Body of pancreas (tissue), 4 donors: Measurements from ENCODE around the gene ATAD3C. TPM values are rescaled to one million over a fixed set of nuclear protein-coding genes. Genes with fewer than 3 reads are reported as not detected.
"Not testable (repeated sequence)": the region's sequence is repeated elsewhere in the genome, so short reads cannot be mapped to it uniquely, and the experiment has no call there.

Source experiments
- ATAC-seq: fragments of 150-250 bp; one replicate; pipeline ENCODE4 v1.9.1; 2016
- DNase-seq, 4 donors: peaks; one replicate each; pipeline ENCODE4 v3.0.0-alpha.2; 2019
- H3K27ac ChIP-seq, 4 donors: fragments of 200-600 bp; sonication (generic); 1 replicate in 3 of 4; 2 replicates in 1 of 4; pipeline versions ENCODE4 v1.5.1 to v1.6.1; 2016 to 2019; ENCODE audit warnings: mild to moderate bottlenecking in 1 of 4, mixed read lengths in 1 of 4, moderate library complexity in 1 of 4
- H3K27me3 ChIP-seq, 2 donors: fragments of 200-600 bp; sonication (generic); one replicate each; pipeline ENCODE4 v1.6.0; 2016; ENCODE audit warnings: mild to moderate bottlenecking in 1 of 2
- H3K36me3 ChIP-seq, 2 donors: fragments of 200-600 bp; sonication (generic); replicated peaks in 1 of 2; 2 replicates each; pipeline ENCODE4 v1.5.1; 2016; ENCODE audit warnings: low read depth in 2 of 2; ENCODE audit not compliant: insufficient read depth in 1 of 2
- H3K4me1 ChIP-seq: fragments of 200-600 bp; sonication (generic); one replicate; pipeline ENCODE4 v1.6.0; 2016
- H3K4me3 ChIP-seq, 2 donors: fragments of 200-600 bp; sonication (generic); 1 replicate in 1 of 2; 2 replicates in 1 of 2; pipeline ENCODE4 v1.5.1; 2016 to 2019
- H3K9me3 ChIP-seq, 3 donors: fragments of 200-600 bp; sonication (generic); 1 replicate in 2 of 3; 2 replicates in 1 of 3; pipeline ENCODE4 v1.5.1; 2016
- CTCF ChIP-seq, 7 experiments: fragments of 450-650 bp in 4 of 7; fragments of 200-600 bp in 3 of 7; sonication (generic) in 3 of 7; IDR thresholded peaks; one replicate each; pipeline ENCODE4 v1.5.1; 2016 to 2019; ENCODE audit warnings: antibody characterized with exemption in 7 of 7
- POLR2A ChIP-seq, 3 donors: fragments of 450-650 bp; IDR thresholded peaks; one replicate each; pipeline ENCODE4 v1.6.1; 2016; ENCODE audit warnings: antibody characterized with exemption in 3 of 3, mild to moderate bottlenecking in 2 of 3
- WGBS, 2 donors: methylation state at CpG; one replicate each; pipeline ENCODE4 v1.1.5; 2017; 5-methylcytosine and 5-hydroxymethylcytosine counted together
- intact Hi-C: fragments of 100-400 bp; cut with DNase I; formaldehyde crosslinking; loops from one replicate; pipeline ENCODE4 v1.15.1; 2023
- total RNA-seq, 2 donors: library from RNA; depleted of rRNA; stranded (reverse); fragments of >200 nt; gene quantifications; one replicate each; pipeline ENCODE4 v1.1.0, GENCODE V29; 2016

ATAD3C gene
- total RNA-seq, 2 donors from 2014 or later: 1.6 to 2.3 TPM

GRCh38 chr1:1428174-1428573, 21.3 kb upstream of the ATAD3C start:
- H3K36me3 ChIP-seq: no peaks in the 10 kb centered on the region
- peaks cover 49% of the 10 kb centered on the region for H3K4me1 ChIP-seq
- no peaks in the 10 kb centered on the region for H3K9me3 ChIP-seq
- no peak overlapping the region for H3K4me3 ChIP-seq
- TF ChIP-seq CTCF (IDR thresholded peaks at IDR 0.05): no peak
- no peak for TF ChIP-seq POLR2A (IDR thresholded peaks at IDR 0.05)
- intact Hi-C loops: no loop called here
- no peaks in the 10 kb centered on the region for H3K27me3 ChIP-seq
- DNase-seq: no peak
- no peak overlapping the region for H3K27ac ChIP-seq
- 81 to 82% methylated on average over 8 to 15 of the region's 19 CpGs for WGBS, 2 donors
- ATAC-seq: no peak

DNA sequence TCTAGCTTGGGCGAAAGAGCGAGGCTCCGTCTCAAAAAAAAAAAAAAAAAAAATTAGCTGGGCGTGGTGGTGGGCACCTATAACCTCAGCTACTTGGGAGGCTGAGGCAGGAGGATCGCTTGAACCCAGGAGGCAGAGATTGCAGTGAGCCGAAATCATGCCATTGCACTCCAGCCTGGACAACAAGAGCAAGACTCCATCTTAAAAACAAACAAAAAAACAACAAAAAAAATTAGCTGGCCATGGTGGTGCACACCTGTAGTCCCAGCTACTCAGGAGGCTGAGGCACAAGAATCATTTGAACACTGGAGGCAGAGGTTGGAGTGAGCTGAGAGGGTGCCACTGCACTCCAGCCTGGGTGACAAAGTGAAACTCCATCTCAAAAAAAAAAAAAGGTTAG, 20.5 kb upstream of the ATAD3C start:
- ATAC-seq, H3K4me3 ChIP-seq, H3K27me3 ChIP-seq, DNase-seq, H3K36me3 ChIP-seq, intact Hi-C loops, H3K9me3 ChIP-seq: not testable (repeated sequence)
- peak overlapping the region in 1 of 4 donors; percentile 94 for H3K27ac ChIP-seq
- WGBS, 2 donors: 93 to 96% methylated on average over 6 of the region's 6 CpGs
- peaks cover 57% of the 10 kb centered on the region for H3K4me1 ChIP-seq

DNA sequence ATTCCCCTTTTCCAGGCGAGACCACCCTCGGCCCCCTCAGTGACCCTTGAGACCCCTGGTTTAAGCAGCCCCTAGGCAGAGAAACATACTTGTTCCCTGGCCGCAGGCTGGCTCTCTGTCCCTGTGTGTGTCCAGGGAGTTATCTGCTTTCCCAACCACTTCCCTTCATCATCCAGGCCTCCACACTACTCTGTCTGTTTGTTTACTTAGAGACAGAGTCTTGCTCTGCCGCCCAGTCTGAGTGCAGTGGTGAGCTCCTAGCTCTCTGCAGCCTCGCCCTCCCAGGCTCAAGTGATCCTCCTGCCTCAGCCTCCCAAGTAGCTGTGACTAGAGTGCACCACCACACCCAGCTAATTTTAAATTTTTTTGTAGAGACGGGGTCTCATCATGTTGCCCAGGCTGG, 19.8 kb upstream of the ATAD3C start:
- ATAC-seq: no peak
- intact Hi-C loops: no loop called here
- peaks cover 64% of the 10 kb centered on the region for H3K4me1 ChIP-seq
- no peaks in the 10 kb centered on the region for H3K27me3 ChIP-seq
- no peak overlapping the region for H3K4me3 ChIP-seq
- peak overlapping the region; percentile 78 to 94 (median 93) for H3K27ac ChIP-seq
- H3K9me3 ChIP-seq: no peaks in the 10 kb centered on the region
- DNase-seq: no peak
- WGBS, 2 donors: 59 to 66% methylated on average over 6 of the region's 6 CpGs
- no peaks in the 10 kb centered on the region for H3K36me3 ChIP-seq
- no peak for TF ChIP-seq CTCF (IDR thresholded peaks at IDR 0.05)
- no peak for TF ChIP-seq POLR2A (IDR thresholded peaks at IDR 0.05)

GRCh38 chr1:1430114-1430982, 19.1 kb upstream of the ATAD3C start:
- intact Hi-C loops: no loop called here
- WGBS, 2 donors: 8 to 30% methylated on average over 14 to 22 of the region's 35 CpGs
- no peaks in the 10 kb centered on the region for H3K27me3 ChIP-seq
- TF ChIP-seq POLR2A (IDR thresholded peaks at IDR 0.05) (peak in 2 of 3 donors; percentile 38 to 50), CTCF (IDR thresholded peaks at IDR 0.05) (peak in 5 of 7 experiments; percentile 12 to 42 (median 29))
- H3K9me3 ChIP-seq: no peaks in the 10 kb centered on the region
- peaks cover 71% of the 10 kb centered on the region for H3K4me1 ChIP-seq
- H3K27ac ChIP-seq: peak overlapping the region; percentile 78 to 94 (median 93)
- H3K36me3 ChIP-seq: no peaks in the 10 kb centered on the region
- ATAC-seq: peak; percentile 50
- H3K4me3 ChIP-seq: no peak overlapping the region
- DNase-seq: peak; percentile 76 to 91 (median 87)

GRCh38 chr1:1430992-1431844, 18.3 kb upstream of the ATAD3C start:
- no peaks in the 10 kb centered on the region for H3K36me3 ChIP-seq
- intact Hi-C loops: no loop called here
- H3K27ac ChIP-seq: peak overlapping the region; percentile 78 to 94 (median 93)
- H3K4me3 ChIP-seq: no peak overlapping the region
- H3K27me3 ChIP-seq: no peaks in the 10 kb centered on the region
- ATAC-seq (no peak), DNase-seq (no peak)
- 61 to 79% methylated on average over 10 to 18 of the region's 18 CpGs for WGBS, 2 donors
- H3K4me1 ChIP-seq: peaks cover 76% of the 10 kb centered on the region
- TF ChIP-seq CTCF (IDR thresholded peaks at IDR 0.05) (no peak), POLR2A (IDR thresholded peaks at IDR 0.05) (no peak)
- H3K9me3 ChIP-seq: no peaks in the 10 kb centered on the region
